NCI-H226 (cell line): ENCODE measurements around the gene ABR.
"Not testable (repeated sequence)": the region's sequence is repeated elsewhere in the genome, so short reads cannot be mapped to it uniquely, and the experiment has no call there.

Source experiments
- DNase-seq: peaks from one replicate; pipeline ENCODE4 v3.0.0-alpha.2; 2015

ABR gene

GRCh38 chr17:1171953-1172352 is 7.8 kb downstream of the ABR start:
- no peak for DNase-seq

DNA sequence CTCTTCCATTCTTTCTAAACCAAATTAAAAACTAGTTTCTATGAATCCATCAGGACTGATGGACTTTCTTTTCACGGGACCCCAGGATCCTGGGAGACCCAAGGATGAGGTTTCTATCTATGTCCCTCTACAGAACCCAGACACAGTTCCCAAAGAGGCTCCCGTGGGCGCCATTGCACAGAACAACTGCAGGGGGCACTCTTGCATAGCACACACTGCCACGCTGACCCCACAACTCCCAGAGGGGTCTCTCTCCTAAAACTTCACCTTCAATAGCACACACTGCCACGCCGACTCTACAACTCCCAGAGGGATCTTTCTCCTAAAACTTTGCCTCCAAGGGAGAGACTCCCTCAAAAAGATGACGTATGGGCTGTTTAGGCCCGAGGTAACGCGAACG is 9.0 kb downstream of the ABR start:
- no peak for DNase-seq

- DNase-seq: no peak
Measured at GRCh38 chr17:1169929-1170312, 9.9 kb downstream of the ABR start.

GRCh38 chr17:1169221-1169928 is 10.4 kb downstream of the ABR start:
- DNase-seq: no peak

DNA sequence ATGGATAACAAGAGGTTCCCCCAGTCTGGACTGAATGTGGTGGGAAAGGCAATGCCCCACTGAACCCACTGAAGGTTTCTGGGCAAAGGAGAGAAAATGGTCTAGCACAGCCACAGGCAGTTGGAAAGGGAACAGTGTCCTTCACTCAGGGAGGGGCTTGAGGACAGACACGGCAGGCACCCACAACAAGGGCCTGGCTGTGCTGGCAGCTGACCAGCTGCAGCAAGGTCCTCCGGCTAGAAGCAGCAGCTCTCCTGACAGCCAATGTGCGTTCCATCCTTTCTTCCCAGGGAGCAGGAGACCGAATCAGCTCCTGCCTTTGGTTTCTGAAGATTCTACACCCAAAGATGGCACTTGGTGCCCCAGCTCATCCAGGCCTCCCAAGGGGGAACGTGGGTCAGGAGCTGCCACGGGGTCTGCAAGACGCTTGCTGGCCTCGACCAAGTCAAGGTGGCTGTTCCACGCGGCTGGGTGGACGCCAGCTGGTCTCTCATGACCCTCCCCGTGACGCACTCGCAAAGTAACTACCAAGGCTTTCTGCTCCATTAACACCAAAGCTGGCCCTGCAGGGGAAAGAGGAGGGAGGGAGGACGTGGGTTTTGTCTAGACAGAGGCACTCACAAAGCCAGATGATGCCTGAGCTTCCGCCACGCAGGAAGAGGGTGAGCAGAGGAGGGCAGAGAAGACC is 11.1 kb downstream of the ABR start:
- DNase-seq: no peak

GRCh38 chr17:1166276-1166675 is 13.5 kb downstream of the ABR start:
- no peak for DNase-seq

- no peak for DNase-seq
Measured at GRCh38 chr17:1165836-1166235, 13.9 kb downstream of the ABR start.

DNA sequence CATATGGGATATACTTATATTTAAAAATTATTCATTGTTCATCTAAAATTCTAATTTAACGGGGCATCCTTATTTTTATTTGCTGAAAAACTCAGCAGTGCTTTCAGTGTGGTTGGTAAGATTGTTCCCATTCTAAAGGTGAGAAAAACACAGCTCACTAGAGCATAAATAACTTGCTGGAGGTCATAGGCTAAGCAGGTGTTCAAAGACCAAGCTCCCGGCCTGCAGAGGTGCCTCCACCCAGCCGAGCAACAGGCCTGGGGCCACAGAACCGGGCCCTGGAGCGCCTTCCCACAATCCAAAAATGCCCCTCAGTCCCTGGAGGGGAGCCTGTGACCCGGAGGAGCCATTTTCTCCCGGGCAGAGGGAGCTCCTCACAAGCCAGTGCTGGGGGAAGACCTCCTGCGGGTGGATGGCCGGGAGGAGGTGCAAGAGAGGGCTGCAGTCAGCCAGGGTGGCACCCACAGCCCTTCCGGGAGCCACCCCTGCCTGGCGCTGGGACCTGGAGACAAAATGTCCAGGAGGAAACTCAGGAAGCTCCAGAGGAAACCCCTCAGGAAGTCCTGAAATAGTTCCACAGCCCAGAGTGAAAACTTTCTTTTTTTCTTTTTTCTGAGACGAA is 14.7 kb downstream of the ABR start:
- no peak for DNase-seq

DNA sequence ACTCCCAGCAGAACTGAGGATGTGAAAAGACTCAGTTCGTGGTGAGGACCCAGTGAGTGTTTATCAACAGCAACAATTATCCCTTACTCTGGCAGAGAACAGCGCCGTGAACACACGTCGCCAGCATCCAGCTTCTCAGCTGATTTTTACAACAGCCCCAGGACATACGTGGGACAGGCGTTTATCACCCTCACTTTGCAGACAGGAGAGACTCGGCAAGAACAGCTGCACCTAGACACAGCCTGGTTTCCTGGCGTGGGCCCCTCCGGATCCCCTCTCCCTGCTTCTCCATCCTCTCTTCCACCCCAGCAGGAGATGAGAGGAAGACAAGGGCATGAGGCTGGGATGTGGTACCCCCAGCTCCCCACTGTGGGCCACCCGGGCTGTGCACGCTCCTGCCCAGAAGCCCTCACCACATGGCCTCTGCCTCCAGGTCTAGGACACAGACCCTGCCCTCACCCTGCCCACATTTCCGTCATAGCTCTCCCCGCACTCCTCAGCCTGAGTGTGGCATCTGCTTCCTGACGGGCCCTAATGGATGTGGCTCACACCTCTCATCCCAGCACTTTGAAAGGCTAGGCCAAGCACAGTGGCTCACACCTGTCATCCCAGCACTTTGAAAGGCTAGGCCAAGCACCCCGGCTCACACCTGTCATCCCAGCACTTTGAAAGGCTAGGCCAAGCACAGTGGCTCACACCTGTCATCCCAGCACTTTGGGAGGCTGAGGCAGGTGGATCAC is 17.5 kb downstream of the ABR start:
- DNase-seq: no peak

DNA sequence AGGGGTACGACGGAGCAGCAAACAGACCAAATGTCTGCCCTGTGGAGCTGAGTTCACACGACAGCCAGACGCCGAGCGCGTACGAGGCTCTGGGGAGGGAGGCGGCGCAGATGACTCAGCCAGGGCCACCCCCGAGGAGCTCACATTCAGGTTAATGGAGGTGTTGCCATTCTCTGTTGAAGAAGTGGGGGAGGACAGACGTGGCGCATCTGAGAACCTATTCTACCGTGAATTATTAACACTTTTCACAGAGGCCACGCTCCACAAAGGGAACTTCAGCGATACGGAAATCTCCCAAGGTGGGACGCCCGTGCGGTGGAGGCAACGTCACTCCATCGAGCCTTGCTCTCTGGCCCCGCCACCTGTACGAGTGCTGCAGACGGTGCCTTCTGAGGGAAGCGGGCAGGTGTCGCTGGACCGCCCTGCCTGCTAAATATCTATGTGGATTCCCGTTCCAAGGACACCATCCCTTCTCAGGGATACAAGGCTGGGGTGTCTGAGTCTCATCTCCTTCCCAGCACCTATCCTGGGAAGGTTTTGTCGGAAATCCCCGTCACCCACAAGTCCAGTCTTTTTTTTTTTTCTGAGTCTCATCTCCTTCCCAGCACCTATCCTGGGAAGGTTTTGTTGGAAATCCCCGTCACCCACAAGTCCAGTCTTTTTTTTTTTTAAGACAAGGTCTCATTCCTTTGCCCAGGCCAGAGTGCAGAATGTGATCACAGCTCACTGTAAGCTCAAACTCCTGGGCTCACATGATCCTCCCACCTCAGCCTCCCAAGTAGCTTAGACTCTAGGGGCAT is 19.0 kb downstream of the ABR start:
- DNase-seq: no peak

DNA sequence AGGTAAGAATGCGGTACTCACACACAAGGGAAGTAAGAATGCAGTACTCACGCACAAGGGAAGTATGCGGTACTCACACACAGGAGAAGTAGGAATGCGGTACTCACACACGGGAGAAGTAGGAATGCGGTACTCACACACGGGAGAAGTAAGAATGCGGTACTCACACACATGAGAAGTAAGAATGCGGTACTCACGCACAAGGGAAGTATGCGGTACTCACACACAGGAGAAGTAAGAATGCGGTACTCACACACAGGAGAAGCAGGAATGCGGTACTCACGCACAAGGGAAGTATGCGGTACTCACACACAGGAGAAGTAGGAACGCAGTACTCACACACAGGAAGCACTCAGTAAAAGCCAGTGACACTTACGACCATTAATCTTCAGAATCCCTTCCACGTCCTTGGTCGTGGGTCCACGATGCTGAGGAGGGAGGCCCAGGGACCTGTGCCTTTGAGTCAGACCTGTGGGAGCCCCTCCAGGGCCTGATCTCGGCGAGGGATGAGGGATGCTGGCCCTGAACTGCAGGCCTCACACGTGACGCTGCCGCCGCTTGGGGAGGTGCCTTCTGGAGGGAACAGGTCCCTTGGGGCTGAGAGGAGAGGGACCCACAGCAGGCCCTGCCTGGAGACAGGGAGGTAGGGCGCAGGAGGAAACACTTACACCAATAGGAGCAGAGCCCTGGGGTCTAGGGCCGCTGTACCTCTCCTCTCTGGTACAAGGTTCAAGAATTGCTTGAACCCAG is 20.2 kb downstream of the ABR start:
- no peak for DNase-seq

- no peak for DNase-seq
Measured at GRCh38 chr17:1158879-1159278, 20.9 kb downstream of the ABR start.

- DNase-seq: no peak
Measured at GRCh38 chr17:1156864-1157263, 22.9 kb downstream of the ABR start.

- no peak for DNase-seq
Measured at GRCh38 chr17:1154704-1155103, 25.1 kb downstream of the ABR start.

- peak; percentile 73 for DNase-seq
Measured at GRCh38 chr17:1153795-1154546, 25.8 kb downstream of the ABR start.

DNA sequence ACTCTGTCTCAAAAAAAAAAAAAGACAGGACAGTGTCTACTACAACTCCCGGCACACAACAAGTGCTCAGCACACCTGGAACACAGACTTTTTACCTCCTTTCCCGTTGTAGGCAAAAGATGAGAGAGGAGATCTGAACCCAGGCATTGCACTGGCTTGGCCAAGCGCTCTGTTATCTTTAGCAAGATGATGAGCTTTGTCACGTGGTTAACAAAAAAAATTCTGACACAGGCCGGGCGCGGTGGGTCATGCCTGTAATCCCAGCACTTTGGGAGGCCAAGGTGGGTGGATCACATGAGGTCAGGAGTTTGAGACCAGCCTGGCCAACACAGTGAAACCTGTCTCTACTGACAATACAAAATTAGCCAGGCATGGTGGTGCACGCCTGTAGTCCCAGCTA is 27.2 kb downstream of the ABR start:
- not testable (repeated sequence) for DNase-seq

- no peak for DNase-seq
Measured at GRCh38 chr17:1150863-1151600, 28.7 kb downstream of the ABR start.

GRCh38 chr17:1149869-1150268 is 29.9 kb downstream of the ABR start:
- no peak for DNase-seq

- DNase-seq: peak; percentile 55
Measured at GRCh38 chr17:1147664-1148063, 32.1 kb downstream of the ABR start.

GRCh38 chr17:1146561-1147265 is 33.1 kb downstream of the ABR start:
- no peak for DNase-seq
